NOMO-1 treated with dmso at 0.1 percent for 144 hours (cell line): ENCODE data around the gene ENOSF1.

Source experiments
- DNase-seq: peaks from one replicate; lab custom pipeline; 2025; ENCODE audit not compliant: unreplicated experiment; lab: John Stamatoyannopoulos, UW

The ENOSF1 gene

DNA sequence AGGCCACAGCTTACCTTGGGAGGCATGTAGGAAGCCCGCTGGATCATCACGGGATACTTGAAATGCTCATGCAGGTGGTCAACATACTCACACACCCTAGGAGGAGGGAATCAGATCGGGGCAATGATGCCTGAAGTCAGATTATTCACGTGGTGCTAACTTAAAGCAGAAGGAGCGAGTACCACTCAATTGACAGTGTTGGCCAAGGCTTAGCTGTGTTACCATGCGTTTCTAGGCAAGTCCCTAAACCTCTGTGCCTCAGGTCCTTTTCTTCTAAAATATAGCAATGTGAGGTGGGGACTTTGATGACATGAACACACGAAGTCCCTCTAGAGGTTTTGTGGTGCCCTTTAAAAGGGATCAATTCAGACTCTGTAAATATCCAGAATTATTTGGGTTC, 37.1 kb downstream of the ENOSF1 start:
- DNase-seq = no peak

GRCh38 chr18:673769-674168, 38.7 kb downstream of the ENOSF1 start:
- no peak for DNase-seq

DNA sequence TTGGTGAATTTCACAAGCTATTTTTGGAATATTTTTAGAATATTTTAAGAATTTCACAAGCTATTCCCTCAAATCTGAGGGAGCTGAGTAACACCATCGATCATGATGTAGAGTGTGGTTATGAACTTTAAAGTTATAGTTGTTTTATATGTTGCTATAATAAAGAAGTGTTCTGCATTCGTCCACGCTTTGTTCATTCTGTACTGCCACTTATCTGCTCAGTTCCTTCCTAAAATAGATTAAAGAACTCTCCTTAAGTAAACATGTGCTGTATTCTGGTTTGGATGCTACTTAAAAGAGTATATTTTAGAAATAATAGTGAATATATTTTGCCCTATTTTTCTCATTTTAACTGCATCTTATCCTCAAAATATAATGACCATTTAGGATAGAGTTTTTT, 39.1 kb downstream of the ENOSF1 start:
- DNase-seq = no peak

- no peak for DNase-seq
Observed at GRCh38 chr18:671405-671804, 41.0 kb downstream of the ENOSF1 start.

GRCh38 chr18:670522-670921, 41.9 kb downstream of the ENOSF1 start:
- no peak for DNase-seq

- no peak for DNase-seq
Observed at GRCh38 chr18:669077-669476, 43.4 kb downstream of the ENOSF1 start.

DNA sequence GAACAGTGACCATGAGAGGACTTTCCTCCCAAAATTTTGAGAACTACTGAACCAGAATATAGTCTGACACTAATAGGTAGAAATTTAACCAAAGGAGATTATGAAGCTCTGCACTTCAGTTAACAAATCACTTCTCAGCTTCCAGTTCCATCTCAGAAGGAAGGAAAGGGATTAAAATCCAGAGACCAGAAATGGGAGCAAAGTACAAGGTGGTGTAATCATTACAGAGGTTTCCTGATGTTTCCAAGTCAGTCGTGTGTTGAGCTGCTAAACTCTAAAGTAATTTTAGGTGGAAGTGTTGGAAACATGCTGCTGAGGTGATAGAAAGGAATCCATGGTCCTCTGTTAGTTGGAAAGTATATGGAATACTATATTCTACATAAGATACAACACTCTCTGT, 44.2 kb downstream of the ENOSF1 start:
- no peak for DNase-seq

GRCh38 chr18:666628-667027, 45.8 kb downstream of the ENOSF1 start:
- no peak for DNase-seq

GRCh38 chr18:666177-666576, 46.3 kb downstream of the ENOSF1 start:
- DNase-seq = no peak

DNA sequence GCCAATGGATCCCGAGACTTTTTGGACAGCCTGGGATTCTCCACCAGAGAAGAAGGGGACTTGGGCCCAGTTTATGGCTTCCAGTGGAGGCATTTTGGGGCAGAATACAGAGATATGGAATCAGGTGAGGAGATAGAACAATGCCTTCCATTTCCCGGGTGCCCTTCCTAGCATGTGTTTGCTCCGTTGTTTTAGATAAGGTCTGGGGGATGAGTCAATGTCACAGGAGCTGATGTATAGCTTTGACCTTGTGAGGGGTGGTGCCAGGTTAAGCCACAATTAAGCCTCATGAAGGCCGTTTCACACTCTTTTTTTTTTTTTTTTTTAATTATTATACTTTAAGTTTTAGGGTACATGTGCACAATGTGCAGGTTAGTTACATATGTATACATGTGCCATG, 50.2 kb downstream of the ENOSF1 start:
- DNase-seq = no peak

DNA sequence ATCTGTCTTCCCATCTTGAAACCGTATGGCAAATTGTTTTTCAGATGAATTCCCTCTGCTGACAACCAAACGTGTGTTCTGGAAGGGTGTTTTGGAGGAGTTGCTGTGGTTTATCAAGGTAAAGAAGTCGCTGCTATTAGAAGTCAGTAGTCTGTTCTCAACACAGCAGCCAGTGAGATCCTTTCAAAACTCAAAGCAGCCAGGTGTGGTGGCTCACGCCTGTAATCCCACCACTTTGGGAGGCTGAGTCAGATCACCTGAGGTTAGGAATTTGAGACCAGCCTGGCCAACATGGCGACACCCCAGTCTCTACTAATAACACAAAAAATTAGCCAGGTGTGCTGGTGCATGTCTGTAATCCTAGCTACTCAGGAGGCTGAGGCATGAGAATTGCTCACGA, 52.8 kb downstream of the ENOSF1 start:
- DNase-seq = no peak

GRCh38 chr18:658947-659533, 53.4 kb downstream of the ENOSF1 start:
- DNase-seq = no peak

GRCh38 chr18:658001-658946, 54.2 kb downstream of the ENOSF1 start:
- peak; percentile 89 for DNase-seq

- peak; percentile 52 for DNase-seq
Observed at GRCh38 chr18:657311-658000, 55.0 kb downstream of the ENOSF1 start, which contains the start of gene TYMS. Gene TYMS (plus strand): TSS chr18:657653. CDS start chr18:657743, 90 bp downstream.

- DNase-seq = no peak
Observed at GRCh38 chr18:655445-655844, 57.0 kb downstream of the ENOSF1 start.

DNA sequence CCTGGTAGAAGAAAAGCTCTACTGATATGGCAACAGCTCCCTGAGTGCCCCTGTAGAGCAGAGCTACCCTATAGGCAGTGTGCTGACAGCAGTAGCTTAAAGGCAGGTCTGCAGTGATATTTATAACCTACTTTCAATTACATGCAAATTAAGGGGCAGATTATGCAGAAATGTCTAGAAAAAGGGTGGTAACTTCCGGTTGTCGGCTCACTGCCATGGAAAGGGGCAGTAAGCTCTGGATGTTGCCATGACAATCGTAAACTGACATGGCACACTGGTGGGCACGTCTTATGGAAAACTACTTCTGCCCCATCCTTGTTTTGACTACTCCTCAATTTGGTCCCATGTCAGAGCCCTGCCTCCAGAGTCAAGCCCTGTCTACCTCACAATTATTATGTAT, 57.8 kb downstream of the ENOSF1 start:
- DNase-seq = no peak

DNA sequence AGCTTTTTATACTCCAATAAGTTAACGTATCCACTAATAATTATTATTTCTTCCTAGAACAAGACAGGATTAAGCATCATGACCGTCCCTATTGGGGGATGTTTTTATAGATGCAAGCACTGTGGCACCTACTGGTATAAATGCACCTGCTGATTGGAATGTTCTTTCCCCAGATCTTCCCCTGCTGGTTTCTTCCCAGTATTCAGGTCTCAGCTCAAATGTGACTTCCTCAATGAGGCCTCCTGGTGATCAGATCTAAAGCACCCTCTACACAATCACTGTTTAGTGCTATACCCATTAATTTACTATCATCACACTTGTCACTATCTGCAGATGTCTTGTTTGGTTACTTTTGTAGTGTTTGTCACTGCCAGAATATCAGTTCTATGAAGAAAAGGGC, 58.9 kb downstream of the ENOSF1 start:
- DNase-seq = no peak

DNA sequence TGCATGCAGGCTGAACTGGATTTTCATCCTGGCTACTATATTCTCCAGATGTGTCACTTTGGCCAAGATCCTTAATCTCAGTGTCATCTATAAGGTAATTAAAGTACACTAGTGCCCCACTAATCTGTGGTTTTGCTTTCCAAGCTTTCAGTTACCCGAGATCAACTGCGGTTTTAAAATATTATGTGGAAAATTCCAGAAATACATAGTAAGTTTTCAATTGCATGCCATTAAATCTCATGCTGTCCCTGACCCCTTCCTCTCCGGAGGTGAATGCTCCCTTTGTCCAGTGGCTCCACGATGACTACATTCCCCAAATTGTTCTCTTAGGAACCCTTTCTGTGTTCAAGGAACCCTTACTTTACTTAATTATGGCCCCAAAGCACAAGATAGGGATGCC, 60.3 kb downstream of the ENOSF1 start:
- DNase-seq = no peak

- peak; percentile 85 for DNase-seq
Observed at GRCh38 chr18:650428-650858, 62.0 kb downstream of the ENOSF1 start.

DNA sequence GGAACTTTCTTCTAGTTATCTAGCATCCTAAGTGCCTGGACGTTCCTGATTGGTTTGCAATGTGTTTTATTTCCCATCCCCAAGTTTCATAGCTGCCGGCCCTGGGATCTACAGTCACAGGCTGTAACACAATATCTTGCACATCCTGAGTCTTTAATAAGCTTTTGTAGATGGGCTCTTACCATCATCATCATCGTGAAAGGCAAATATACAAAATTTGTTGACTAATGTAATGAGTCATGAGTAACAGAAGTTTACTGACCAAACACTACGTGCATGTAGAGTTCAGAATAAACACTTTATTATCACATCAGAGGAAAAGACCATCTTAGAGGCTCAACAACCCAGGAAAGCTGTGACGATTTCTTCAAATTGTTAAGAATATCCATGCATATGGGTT, 63.1 kb downstream of the ENOSF1 start:
- no peak for DNase-seq

- no peak for DNase-seq
Observed at GRCh38 chr18:647304-647703, 65.1 kb downstream of the ENOSF1 start.
